WTC11 (cell line): ENCODE results near the gene GUCA2B. TPM values are rescaled to one million over a fixed set of nuclear protein-coding genes. Genes with fewer than 3 reads are reported as not detected.

Experiments
- ATAC-seq: fragments of 200-7000 bp; cut with Tn5 transposase; 2 replicates; pipeline ENCODE4 v1.10.0; 2021; ENCODE audit warnings: mild to moderate bottlenecking, moderate library complexity
- CTCF ChIA-PET: fragments of 300-600 bp; sonication (Branson Sonifier 250); formaldehyde crosslinking; loops from one replicate; lab custom pipeline; 2021; ENCODE audit warnings: antibody characterized with exemption; lab: Charles Lee
- POLR2A ChIA-PET: fragments of 350-600 bp; sonication (Branson Sonifier 250); formaldehyde crosslinking; loops from one replicate; lab custom pipeline; 2021; ENCODE audit warnings: antibody characterized with exemption; lab: Charles Lee
- DNase-seq: peaks from one replicate; pipeline ENCODE4 v3.0.0; 2021; ENCODE audit warnings: low spot score
- H3K27ac Mint-ChIP-seq: 2 replicates; pipeline ENCODE4 v1.8.0; 2021; ENCODE audit warnings: mixed read lengths
- H3K27me3 Mint-ChIP-seq: 2 replicates; pipeline ENCODE4 v1.8.0; 2021; ENCODE audit warnings: low read depth, mild to moderate bottlenecking, moderate library complexity, mixed read lengths
- H3K36me3 Mint-ChIP-seq: 2 replicates; pipeline ENCODE4 v1.8.0; 2021; ENCODE audit warnings: mixed read lengths
- H3K4me1 Mint-ChIP-seq: 2 replicates; pipeline ENCODE4 v1.8.0; 2022; ENCODE audit warnings: mixed read lengths
- H3K4me3 Mint-ChIP-seq: 2 replicates; pipeline ENCODE4 v1.8.0; 2021; ENCODE audit warnings: mild to moderate bottlenecking, moderate library complexity, mixed read lengths
- H3K9me3 Mint-ChIP-seq: 2 replicates; pipeline ENCODE4 v1.8.0; 2021; ENCODE audit warnings: mixed read lengths
- ATF3 ChIP-seq: sonication (generic); formaldehyde crosslinking; conservative IDR thresholded peaks from 2 replicates; pipeline ENCODE4 v1.8.1; 2022; ENCODE audit warnings: mild to moderate bottlenecking, missing genetic modification reagents
- CBFB ChIP-seq: sonication (generic); formaldehyde crosslinking; IDR thresholded peaks from 2 replicates; pipeline ENCODE4 v1.8.1; 2022; ENCODE audit warnings: mild to moderate bottlenecking, low read depth, missing genetic modification reagents
- E2F4 ChIP-seq: sonication (generic); formaldehyde crosslinking; IDR thresholded peaks from 2 replicates; pipeline ENCODE4 v1.8.1; 2022; ENCODE audit warnings: low read depth, mild to moderate bottlenecking, moderate library complexity, missing genetic modification reagents, borderline replicate concordance
- ELF4 ChIP-seq: sonication (generic); formaldehyde crosslinking; IDR thresholded peaks from 2 replicates; pipeline ENCODE4 v1.8.1; 2022; ENCODE audit warnings: low read depth, mild to moderate bottlenecking, moderate library complexity, missing genetic modification reagents
- GABPB1 ChIP-seq: sonication (generic); formaldehyde crosslinking; IDR thresholded peaks from 2 replicates; pipeline ENCODE4 v1.8.1; 2023; ENCODE audit warnings: mild to moderate bottlenecking, missing genetic modification reagents
- GRHL2 ChIP-seq: fragments of 250-450 bp; sonication (Bioruptor Pico); IDR thresholded peaks from 2 replicates; pipeline ENCODE4 v1.8.0; 2022; ENCODE audit warnings: mild to moderate bottlenecking, moderate library complexity; ENCODE audit not compliant: insufficient replicate concordance, severe bottlenecking
- IRF2 ChIP-seq: sonication (generic); formaldehyde crosslinking; IDR thresholded peaks from 2 replicates; pipeline ENCODE4 v1.8.0; 2022; ENCODE audit warnings: low read depth, missing genetic modification reagents, borderline replicate concordance
- JUN ChIP-seq: sonication (generic); formaldehyde crosslinking; IDR thresholded peaks from 2 replicates; pipeline ENCODE4 v1.8.0; 2023; ENCODE audit warnings: mild to moderate bottlenecking, missing genetic modification reagents
- MYBL2 ChIP-seq: sonication (generic); formaldehyde crosslinking; IDR thresholded peaks from 2 replicates; pipeline ENCODE4 v1.8.1; 2023; ENCODE audit warnings: mild to moderate bottlenecking, moderate library complexity, missing genetic modification reagents
- NFATC4 ChIP-seq: fragments of 250-450 bp; sonication (Bioruptor Pico); IDR thresholded peaks from 2 replicates; pipeline ENCODE4 v1.9.0; 2021; ENCODE audit warnings: mild to moderate bottlenecking
- SMAD4 ChIP-seq: sonication (generic); formaldehyde crosslinking; IDR thresholded peaks from 2 replicates; pipeline ENCODE4 v1.8.0; 2022; ENCODE audit warnings: mild to moderate bottlenecking, missing genetic modification reagents
- STAT6 ChIP-seq: sonication (generic); formaldehyde crosslinking; conservative IDR thresholded peaks from 2 replicates; pipeline ENCODE4 v1.8.1; 2023; ENCODE audit warnings: mild to moderate bottlenecking, low read depth, missing genetic modification reagents, moderate library complexity
- TCF7 ChIP-seq: sonication (generic); formaldehyde crosslinking; IDR thresholded peaks from 2 replicates; pipeline ENCODE4 v1.8.0; 2022; ENCODE audit warnings: mild to moderate bottlenecking, low read depth, missing genetic modification reagents, moderate library complexity
- ZNF263 ChIP-seq: sonication (generic); formaldehyde crosslinking; IDR thresholded peaks from 2 replicates; pipeline ENCODE4 v1.8.1; 2022; ENCODE audit warnings: low read depth, mild to moderate bottlenecking, moderate library complexity, missing genetic modification reagents
- ZNF416 ChIP-seq: fragments of 250-450 bp; sonication (Bioruptor Pico); IDR thresholded peaks from 2 replicates; pipeline ENCODE4 v1.9.0; 2021; ENCODE audit warnings: mild to moderate bottlenecking, inconsistent platforms
- total RNA-seq: library from RNA; stranded (reverse); gene quantifications from 3 replicates; pipeline ENCODE4 v1.2.3, GENCODE V29; 2021
- TF ChIP-seq, protein P1 (sequence below): sonication (generic); formaldehyde crosslinking; IDR thresholded peaks from 2 replicates; pipeline ENCODE4 v1.8.1; 2022; ENCODE audit warnings: missing genetic modification reagents, borderline replicate concordance
- TF ChIP-seq, protein P2 (sequence below): sonication (generic); formaldehyde crosslinking; IDR thresholded peaks from 2 replicates; pipeline ENCODE4 v1.8.0; 2022; ENCODE audit warnings: mild to moderate bottlenecking, missing genetic modification reagents
- TF ChIP-seq, protein P3 (sequence below): sonication (generic); formaldehyde crosslinking; IDR thresholded peaks from 2 replicates; pipeline ENCODE4 v1.8.1; 2023; ENCODE audit warnings: mild to moderate bottlenecking, missing genetic modification reagents, moderate library complexity
- TF ChIP-seq, protein P4 (sequence below): sonication (generic); formaldehyde crosslinking; IDR thresholded peaks from 2 replicates; pipeline ENCODE4 v1.8.0; 2022; ENCODE audit warnings: mild to moderate bottlenecking, missing genetic modification reagents
- TF ChIP-seq, protein P5 (sequence below): sonication (generic); formaldehyde crosslinking; IDR thresholded peaks from 2 replicates; pipeline ENCODE4 v1.8.1; 2022; ENCODE audit warnings: low read depth, missing genetic modification reagents, borderline replicate concordance

The GUCA2B gene
- total RNA-seq, 1 experiment from 2014 or later: not detected

DNA sequence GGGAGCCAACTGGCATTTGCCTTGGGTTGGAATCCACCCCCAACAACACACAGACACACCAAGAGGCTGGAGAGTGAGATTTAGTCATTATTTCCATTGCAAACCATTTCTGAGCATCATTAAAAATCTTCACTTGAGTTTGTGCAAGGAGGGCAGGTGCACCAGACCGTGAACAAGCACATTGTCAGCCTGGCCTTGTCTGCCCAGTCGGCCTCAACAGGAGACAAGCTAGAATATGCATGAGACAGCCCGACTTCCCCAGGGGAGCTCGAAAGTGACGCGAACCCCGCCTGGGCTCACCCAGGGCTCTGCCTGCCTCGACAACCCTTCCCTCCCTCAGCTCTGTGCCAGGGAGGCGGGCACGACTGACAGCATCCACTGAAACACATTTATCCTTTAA lies 15.4 kb upstream of the GUCA2B start:
- no peaks in the 10 kb centered on the region for H3K36me3 Mint-ChIP-seq
- H3K27ac Mint-ChIP-seq: no peak overlapping the region
- no peak overlapping the region for H3K4me3 Mint-ChIP-seq
- H3K9me3 Mint-ChIP-seq: peaks cover 9% of the 10 kb centered on the region
- CTCF ChIA-PET: interaction anchor here (0.5 to 2.0 kb wide), 2 partner anchors 36 to 497 kb away, joined by 3 to 6 read pairs; no protein-coding TSS in a partner anchor
- ATAC-seq (peak; percentile 24; the same call in 1 of the 2 replicates), DNase-seq (no peak)
- POLR2A ChIA-PET: no interaction called here
- TF ChIP-seq TCF7 (CRISPR knock-in tag) (no peak), STAT6 (no peak), CBFB (no peak), SMAD4 (CRISPR knock-in tag) (no peak), MYBL2 (CRISPR knock-in tag) (no peak), JUN (no peak), ZNF263 (no peak), ZNF416 (CRISPR knock-in tag) (no peak), GRHL2 (no peak), ATF3 (CRISPR knock-in tag) (no peak), ELF4 (CRISPR knock-in tag) (no peak), E2F4 (no peak), NFATC4 (CRISPR knock-in tag) (no peak), IRF2 (no peak), GABPB1 (CRISPR knock-in tag) (no peak)
- TF ChIP-seq, protein P1, sequence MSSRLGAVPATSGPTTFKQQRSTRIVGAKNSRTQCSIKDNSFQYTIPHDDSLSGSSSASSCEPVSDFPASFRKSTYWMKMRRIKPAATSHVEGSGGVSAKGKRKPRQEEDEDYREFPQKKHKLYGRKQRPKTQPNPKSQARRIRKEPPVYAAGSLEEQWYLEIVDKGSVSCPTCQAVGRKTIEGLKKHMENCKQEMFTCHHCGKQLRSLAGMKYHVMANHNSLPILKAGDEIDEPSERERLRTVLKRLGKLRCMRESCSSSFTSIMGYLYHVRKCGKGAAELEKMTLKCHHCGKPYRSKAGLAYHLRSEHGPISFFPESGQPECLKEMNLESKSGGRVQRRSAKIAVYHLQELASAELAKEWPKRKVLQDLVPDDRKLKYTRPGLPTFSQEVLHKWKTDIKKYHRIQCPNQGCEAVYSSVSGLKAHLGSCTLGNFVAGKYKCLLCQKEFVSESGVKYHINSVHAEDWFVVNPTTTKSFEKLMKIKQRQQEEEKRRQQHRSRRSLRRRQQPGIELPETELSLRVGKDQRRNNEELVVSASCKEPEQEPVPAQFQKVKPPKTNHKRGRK (CRISPR knock-in tag): no peak
- TF ChIP-seq, protein P2, sequence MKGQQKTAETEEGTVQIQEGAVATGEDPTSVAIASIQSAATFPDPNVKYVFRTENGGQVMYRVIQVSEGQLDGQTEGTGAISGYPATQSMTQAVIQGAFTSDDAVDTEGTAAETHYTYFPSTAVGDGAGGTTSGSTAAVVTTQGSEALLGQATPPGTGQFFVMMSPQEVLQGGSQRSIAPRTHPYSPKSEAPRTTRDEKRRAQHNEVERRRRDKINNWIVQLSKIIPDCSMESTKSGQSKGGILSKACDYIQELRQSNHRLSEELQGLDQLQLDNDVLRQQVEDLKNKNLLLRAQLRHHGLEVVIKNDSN: no peak
- TF ChIP-seq, protein P3, sequence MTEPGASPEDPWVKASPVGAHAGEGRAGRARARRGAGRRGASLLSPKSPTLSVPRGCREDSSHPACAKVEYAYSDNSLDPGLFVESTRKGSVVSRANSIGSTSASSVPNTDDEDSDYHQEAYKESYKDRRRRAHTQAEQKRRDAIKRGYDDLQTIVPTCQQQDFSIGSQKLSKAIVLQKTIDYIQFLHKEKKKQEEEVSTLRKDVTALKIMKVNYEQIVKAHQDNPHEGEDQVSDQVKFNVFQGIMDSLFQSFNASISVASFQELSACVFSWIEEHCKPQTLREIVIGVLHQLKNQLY (CRISPR knock-in tag): no peak
- TF ChIP-seq, protein P4, sequence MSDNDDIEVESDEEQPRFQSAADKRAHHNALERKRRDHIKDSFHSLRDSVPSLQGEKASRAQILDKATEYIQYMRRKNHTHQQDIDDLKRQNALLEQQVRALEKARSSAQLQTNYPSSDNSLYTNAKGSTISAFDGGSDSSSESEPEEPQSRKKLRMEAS (CRISPR knock-in tag): no peak
- TF ChIP-seq, protein P5, sequence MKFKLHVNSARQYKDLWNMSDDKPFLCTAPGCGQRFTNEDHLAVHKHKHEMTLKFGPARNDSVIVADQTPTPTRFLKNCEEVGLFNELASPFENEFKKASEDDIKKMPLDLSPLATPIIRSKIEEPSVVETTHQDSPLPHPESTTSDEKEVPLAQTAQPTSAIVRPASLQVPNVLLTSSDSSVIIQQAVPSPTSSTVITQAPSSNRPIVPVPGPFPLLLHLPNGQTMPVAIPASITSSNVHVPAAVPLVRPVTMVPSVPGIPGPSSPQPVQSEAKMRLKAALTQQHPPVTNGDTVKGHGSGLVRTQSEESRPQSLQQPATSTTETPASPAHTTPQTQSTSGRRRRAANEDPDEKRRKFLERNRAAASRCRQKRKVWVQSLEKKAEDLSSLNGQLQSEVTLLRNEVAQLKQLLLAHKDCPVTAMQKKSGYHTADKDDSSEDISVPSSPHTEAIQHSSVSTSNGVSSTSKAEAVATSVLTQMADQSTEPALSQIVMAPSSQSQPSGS (CRISPR knock-in tag): no peak
- no peaks in the 10 kb centered on the region for H3K27me3 Mint-ChIP-seq
- peaks cover 6% of the 10 kb centered on the region; the same call in 1 of the 2 replicates for H3K4me1 Mint-ChIP-seq
